SU-DHL-6 (cell line): ENCODE data around the gene FAM53B.

Experiments
- H2AFZ ChIP-seq: fragments of 200-600 bp; sonication (generic); 2 replicates; pipeline ENCODE4 v1.6.1; 2014; ENCODE audit warnings: low read depth, mild to moderate bottlenecking, moderate library complexity, mixed read lengths, antibody characterized with exemption, low read length; ENCODE audit not compliant: severe bottlenecking
- H3F3A ChIP-seq: fragments of 200-600 bp; shearing (Covaris generic); 2 replicates; pipeline ENCODE4 v1.6.0; 2016; ENCODE audit warnings: antibody characterized with exemption, mild to moderate bottlenecking; ENCODE audit not compliant: insufficient read depth
- H3K27ac ChIP-seq: fragments of 200-600 bp; sonication (generic); 2 replicates; pipeline ENCODE4 v1.5.1; 2016; ENCODE audit warnings: low read depth, mild to moderate bottlenecking, low read length, moderate library complexity, mixed read lengths
- H3K27me3 ChIP-seq: fragments of 200-600 bp; sonication (generic), shearing (Covaris generic); 2 replicates; pipeline ENCODE4 v1.6.0; 2014; ENCODE audit warnings: mild to moderate bottlenecking, low read length
- H3K36me3 ChIP-seq: fragments of 200-600 bp; sonication (generic); 2 replicates; pipeline ENCODE4 v1.6.1; 2014; ENCODE audit warnings: mild to moderate bottlenecking, low read length, mixed read lengths
- H3K4me2 ChIP-seq: fragments of 300-600, 200-600 bp; shearing (Covaris generic), sonication (generic); 2 replicates; pipeline ENCODE4 v1.6.0; 2014; ENCODE audit warnings: low read length, low read depth, mild to moderate bottlenecking; ENCODE audit not compliant: poor library complexity, severe bottlenecking
- H3K4me3 ChIP-seq: fragments of 200-600 bp; sonication (generic); 2 replicates; pipeline ENCODE4 v1.5.1; 2014; ENCODE audit warnings: antibody characterized with exemption, low read length, mild to moderate bottlenecking, mixed read lengths; ENCODE audit not compliant: insufficient read depth, poor library complexity, severe bottlenecking
- H3K79me2 ChIP-seq: fragments of 200-600 bp; sonication (generic); 2 replicates; pipeline ENCODE4 v1.6.1; 2014; ENCODE audit warnings: mild to moderate bottlenecking, low read length, moderate library complexity; ENCODE audit not compliant: insufficient read depth
- H3K9ac ChIP-seq: fragments of 200-600 bp; sonication (generic); 2 replicates; pipeline ENCODE4 v1.7.0; 2014; ENCODE audit warnings: mild to moderate bottlenecking, low read length
- H3K9me2 ChIP-seq: fragments of 200-600 bp; sonication (generic); replicated peaks from 2 replicates; pipeline ENCODE4 v1.6.1; 2014; ENCODE audit warnings: low read length; ENCODE audit not compliant: insufficient read depth
- H3K9me3 ChIP-seq: fragments of 200-600 bp; sonication (generic); 2 replicates; pipeline ENCODE4 v1.6.1; 2014; ENCODE audit warnings: low read length, mixed read lengths; ENCODE audit not compliant: insufficient read depth
- H4K20me1 ChIP-seq: fragments of 200-600 bp; sonication (generic); 2 replicates; pipeline ENCODE4 v1.6.1; 2014; ENCODE audit warnings: low read depth, mild to moderate bottlenecking, antibody characterized with exemption, low read length, moderate library complexity, mixed read lengths
- CTCF ChIP-seq: fragments of 200-600 bp; sonication (generic); IDR thresholded peaks from one replicate; pipeline ENCODE4 v1.5.1; 2017; ENCODE audit warnings: antibody characterized with exemption, mild to moderate bottlenecking, low read length, moderate library complexity; ENCODE audit not compliant: insufficient read depth, poor library complexity, severe bottlenecking
- EZH2phosphoT487 ChIP-seq: fragments of 200-600 bp; sonication (generic), shearing (Covaris generic); conservative IDR thresholded peaks from 2 replicates; pipeline ENCODE4 v1.6.1; 2018; ENCODE audit warnings: mild to moderate bottlenecking, antibody characterized with exemption, low read length, moderate library complexity, mixed read lengths

Gene FAM53B

GRCh38 chr10:124573726-124574455 lies 170.3 kb downstream of the FAM53B start:
- Histone ChIP-seq H3K9me3 (no peaks in the 10 kb centered on the region), H4K20me1 (no peaks in the 10 kb centered on the region), H3K9ac (no peak overlapping the region), H3K27ac (no peak overlapping the region), H3K79me2 (no peaks in the 10 kb centered on the region), H3K4me3 (no peak overlapping the region), H3K36me3 (no peaks in the 10 kb centered on the region), H2AFZ (no peak overlapping the region), H3K9me2 (no peaks in the 10 kb centered on the region), H3F3A (no peaks in the 10 kb centered on the region), H3K4me2 (no peak overlapping the region), H3K27me3 (no peaks in the 10 kb centered on the region)
- no peak for TF ChIP-seq EZH2phosphoT487
- TF ChIP-seq CTCF, result no peak

- Histone ChIP-seq H3K27me3 (no peaks in the 10 kb centered on the region), H2AFZ (no peak overlapping the region), H4K20me1 (no peaks in the 10 kb centered on the region), H3K36me3 (no peaks in the 10 kb centered on the region), H3K9ac (no peak overlapping the region), H3K27ac (no peak overlapping the region), H3K4me3 (no peak overlapping the region), H3K4me2 (no peak overlapping the region), H3K9me2 (no peaks in the 10 kb centered on the region), H3K79me2 (no peaks in the 10 kb centered on the region), H3K9me3 (no peaks in the 10 kb centered on the region), H3F3A (no peaks in the 10 kb centered on the region)
- no peak for TF ChIP-seq EZH2phosphoT487
- TF ChIP-seq CTCF, result no peak
Observed at GRCh38 chr10:124572751-124573150, 171.4 kb downstream of the FAM53B start.

GRCh38 chr10:124570646-124571045 lies 173.5 kb downstream of the FAM53B start:
- no peak overlapping the region for H3K27ac ChIP-seq
- no peaks in the 10 kb centered on the region for H4K20me1 ChIP-seq
- no peaks in the 10 kb centered on the region for H3K36me3 ChIP-seq
- H2AFZ ChIP-seq, result no peak overlapping the region
- H3K79me2 ChIP-seq, result no peaks in the 10 kb centered on the region
- H3K4me3 ChIP-seq, result no peak overlapping the region
- peaks cover 7% of the 10 kb centered on the region for H3F3A ChIP-seq
- no peaks in the 10 kb centered on the region for H3K27me3 ChIP-seq
- no peaks in the 10 kb centered on the region for H3K9me3 ChIP-seq
- TF ChIP-seq CTCF, result no peak
- TF ChIP-seq EZH2phosphoT487, result no peak
- no peaks in the 10 kb centered on the region for H3K9me2 ChIP-seq
- no peak overlapping the region for H3K4me2 ChIP-seq
- H3K9ac ChIP-seq, result no peak overlapping the region
